Lower leg skin (tissue), 4 donors: ENCODE measurements around the gene ACP5. TPM values are rescaled to one million over a fixed set of nuclear protein-coding genes. Genes with fewer than 3 reads are reported as not detected.

Experiments
- DNase-seq, 2 donors: peaks; one replicate each; pipeline ENCODE4 v3.0.0-alpha.2; 2019; ENCODE audit warnings: low spot score in 2 of 2
- H3K4me3 ChIP-seq: fragments of 200-600 bp; sonication (generic); 2 replicates; pipeline ENCODE4 v1.5.1; 2017; ENCODE audit warnings: mild to moderate bottlenecking, low read depth; ENCODE audit not compliant: poor library complexity, severe bottlenecking
- POLR2A ChIP-seq, 2 donors: fragments of 450-650 bp; IDR thresholded peaks; one replicate each; pipeline ENCODE4 v1.6.1; 2016 to 2017; ENCODE audit warnings: antibody characterized with exemption in 2 of 2, mild to moderate bottlenecking in 1 of 2, moderate library complexity in 1 of 2
- WGBS, 2 donors: methylation state at CpG; one replicate each; pipeline ENCODE4 v1.1.5; 2018; 5-methylcytosine and 5-hydroxymethylcytosine counted together
- intact Hi-C: fragments of 100-400 bp; cut with DNase I; formaldehyde crosslinking; loops from one replicate; pipeline ENCODE4 v1.15.0; 2023; ENCODE audit warnings: low total_unique reads
- total RNA-seq, 4 donors: library from RNA; depleted of rRNA; stranded (reverse); fragments of >200 nt; gene quantifications; one replicate each; pipeline ENCODE4 v1.1.0, GENCODE V29; 2016
- TF ChIP-seq, protein P1 (sequence below), 3 donors: fragments of 450-650 bp; IDR thresholded peaks; one replicate each; pipeline ENCODE4 v1.5.1; 2016; ENCODE audit warnings: antibody characterized with exemption in 3 of 3, mild to moderate bottlenecking in 3 of 3, moderate library complexity in 2 of 3

Gene ACP5
- total RNA-seq, 4 donors from 2014 or later, result 29.0 to 63.5 (median 52.1) TPM

DNA sequence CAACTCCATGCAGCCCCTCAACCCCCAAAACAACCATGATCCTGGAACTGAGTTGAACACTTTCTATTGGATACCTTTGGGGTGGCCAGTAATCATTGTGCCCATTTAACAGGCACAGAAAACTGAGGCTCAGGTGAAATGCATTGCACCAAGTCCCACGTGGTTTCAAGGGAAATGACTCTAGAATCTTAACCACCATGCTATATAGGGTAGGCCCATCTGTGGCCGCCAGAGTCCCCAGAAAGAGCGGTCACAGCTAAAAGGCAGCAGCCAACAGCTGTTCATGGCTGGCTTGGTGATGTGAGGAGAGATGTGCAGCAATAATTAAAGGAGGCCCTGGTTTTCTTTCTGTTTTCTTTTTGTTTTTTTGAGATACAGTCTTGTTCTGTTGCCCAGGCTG, 36.2 kb downstream of the ACP5 start:
- TF ChIP-seq, protein P1, sequence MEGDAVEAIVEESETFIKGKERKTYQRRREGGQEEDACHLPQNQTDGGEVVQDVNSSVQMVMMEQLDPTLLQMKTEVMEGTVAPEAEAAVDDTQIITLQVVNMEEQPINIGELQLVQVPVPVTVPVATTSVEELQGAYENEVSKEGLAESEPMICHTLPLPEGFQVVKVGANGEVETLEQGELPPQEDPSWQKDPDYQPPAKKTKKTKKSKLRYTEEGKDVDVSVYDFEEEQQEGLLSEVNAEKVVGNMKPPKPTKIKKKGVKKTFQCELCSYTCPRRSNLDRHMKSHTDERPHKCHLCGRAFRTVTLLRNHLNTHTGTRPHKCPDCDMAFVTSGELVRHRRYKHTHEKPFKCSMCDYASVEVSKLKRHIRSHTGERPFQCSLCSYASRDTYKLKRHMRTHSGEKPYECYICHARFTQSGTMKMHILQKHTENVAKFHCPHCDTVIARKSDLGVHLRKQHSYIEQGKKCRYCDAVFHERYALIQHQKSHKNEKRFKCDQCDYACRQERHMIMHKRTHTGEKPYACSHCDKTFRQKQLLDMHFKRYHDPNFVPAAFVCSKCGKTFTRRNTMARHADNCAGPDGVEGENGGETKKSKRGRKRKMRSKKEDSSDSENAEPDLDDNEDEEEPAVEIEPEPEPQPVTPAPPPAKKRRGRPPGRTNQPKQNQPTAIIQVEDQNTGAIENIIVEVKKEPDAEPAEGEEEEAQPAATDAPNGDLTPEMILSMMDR (IDR thresholded peaks at IDR 0.05), result no peak
- no peak for TF ChIP-seq POLR2A (IDR thresholded peaks at IDR 0.05)
- DNase-seq, result no peak
- no peak overlapping the region for H3K4me3 ChIP-seq
- intact Hi-C loops, result no loop called here
- 77 to 91% methylated on average over 3 of the region's 3 CpGs for WGBS, 2 donors

- intact Hi-C loops, result no loop called here
- DNase-seq, result no peak
- 59 to 90% methylated on average over 3 to 5 of the region's 5 CpGs for WGBS, 2 donors
- H3K4me3 ChIP-seq, result no peak overlapping the region
- TF ChIP-seq, protein P1 (IDR thresholded peaks at IDR 0.05), result no peak
- no peak for TF ChIP-seq POLR2A (IDR thresholded peaks at IDR 0.05)
Observed at GRCh38 chr19:11540645-11541044, 36.8 kb downstream of the ACP5 start.

- WGBS, 2 donors, result 12 to 13% methylated on average over 30 to 36 of the region's 36 CpGs
- DNase-seq, result no peak
- TF ChIP-seq POLR2A (IDR thresholded peaks at IDR 0.05), result no peak
- TF ChIP-seq, protein P1 (IDR thresholded peaks at IDR 0.05), result no peak
Observed at GRCh38 chr19:11539495-11540365, 37.7 kb downstream of the ACP5 start.

DNA sequence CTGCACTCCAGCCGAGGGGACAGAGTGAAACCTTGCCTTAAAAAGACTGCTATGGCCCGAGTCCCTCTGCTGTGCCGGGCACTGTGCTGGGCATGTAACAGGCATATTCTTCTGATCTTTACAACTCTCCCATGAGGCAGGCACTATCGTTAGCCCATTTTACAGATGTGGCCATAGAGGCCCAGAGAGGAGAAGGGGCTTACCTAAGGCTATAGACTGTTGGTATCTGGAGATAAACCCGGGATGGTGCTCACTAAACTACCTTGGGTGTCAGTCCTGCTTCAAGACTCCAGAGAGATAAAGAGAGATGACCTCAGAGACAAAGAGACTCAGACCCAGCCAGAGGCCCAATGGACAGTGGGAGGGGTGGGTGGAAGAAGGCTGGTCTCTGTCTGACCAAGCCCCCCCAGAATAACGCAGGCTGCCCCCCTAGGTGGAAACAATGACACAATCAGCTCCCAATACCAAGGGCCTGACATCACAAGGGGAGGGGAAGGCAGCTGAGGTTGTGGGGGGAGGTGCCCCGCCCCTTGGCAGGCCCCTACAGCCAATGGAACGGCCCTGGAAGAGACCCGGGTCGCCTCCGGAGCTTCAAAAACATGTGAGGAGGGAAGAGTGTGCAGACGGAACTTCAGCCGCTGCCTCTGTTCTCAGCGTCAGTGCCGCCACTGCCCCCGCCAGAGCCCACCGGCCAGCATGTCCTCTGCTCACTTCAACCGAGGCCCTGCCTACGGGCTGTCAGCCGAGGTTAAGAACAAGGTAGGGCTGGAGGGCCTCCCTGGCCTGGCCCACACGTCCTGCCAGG, 39.0 kb downstream of the ACP5 start, which contains the start of gene CNN1:
CNN1 (plus strand) TSS at position 620 of the 805 bp plus-strand sequence; CDS start at position 697, 77 bp downstream.
- 29 to 37% methylated on average over 21 of the region's 21 CpGs for WGBS, 2 donors
- intact Hi-C loops, result no loop called here
- no peak for TF ChIP-seq POLR2A (IDR thresholded peaks at IDR 0.05)
- TF ChIP-seq, protein P1 (IDR thresholded peaks at IDR 0.05), result no peak
- H3K4me3 ChIP-seq, result no peak within 1 kb of the TSS
- no peak for DNase-seq

More at GRCh38 chr19:11539495-11540365, 37.7 kb downstream of the ACP5 start:
- intact Hi-C loops, result no loop called here
- H3K4me3 ChIP-seq, result no peak overlapping the region

- intact Hi-C loops, result no loop called here
- WGBS, 2 donors, result 14 to 16% methylated on average over 40 of the region's 54 CpGs
- TF ChIP-seq, protein P1 (IDR thresholded peaks at IDR 0.05), result no peak
- TF ChIP-seq POLR2A (IDR thresholded peaks at IDR 0.05), result no peak
- no peak overlapping the region for H3K4me3 ChIP-seq
- DNase-seq, result peak; percentile 68 to 96
Observed at GRCh38 chr19:11535792-11536595, 41.5 kb downstream of the ACP5 start.
